ENCODE measurements around the gene TSPAN6.
A peak's percentile ranks its signal among the peaks of the same experiment; 100 is the strongest.

Gene TSPAN6

GRCh38 chrX:100648458-100649417, 12.1 kb upstream of the TSPAN6 start:
- no peak for DNase-seq

GRCh38 chrX:100647739-100648138, 11.1 kb upstream of the TSPAN6 start:
- DNase-seq: no peak

GRCh38 chrX:100647095-100647494, 10.5 kb upstream of the TSPAN6 start:
- no peak for DNase-seq

GRCh38 chrX:100645106-100645505, 8.5 kb upstream of the TSPAN6 start:
- no peak for DNase-seq

GRCh38 chrX:100643956-100644860, 7.6 kb upstream of the TSPAN6 start, which contains the start of gene SRPX2:
TSS of gene SRPX2 (plus strand) at chrX:100644199. CDS start at chrX:100646323, 2,124 bp downstream.
- DNase-seq: no peak

GRCh38 chrX:100643212-100643611, 6.6 kb upstream of the TSPAN6 start:
- no peak for DNase-seq

- no peak for DNase-seq
Observed at GRCh38 chrX:100642290-100642689, 5.7 kb upstream of the TSPAN6 start.

GRCh38 chrX:100635989-100636320, 651 bp downstream of the TSPAN6 start:
- no peak for DNase-seq

- DNase-seq: no peak
Observed at GRCh38 chrX:100635040-100635439, 1.6 kb downstream of the TSPAN6 start.

GRCh38 chrX:100625985-100626491, 10.6 kb downstream of the TSPAN6 start:
- DNase-seq: no peak

GRCh38 chrX:100623001-100623400, 13.6 kb downstream of the TSPAN6 start:
- no peak for DNase-seq

- DNase-seq: peak; percentile 21
Observed at GRCh38 chrX:100615005-100615404, 21.6 kb downstream of the TSPAN6 start.

- no peak for DNase-seq
Observed at GRCh38 chrX:100611951-100612350, 24.7 kb downstream of the TSPAN6 start.

GRCh38 chrX:100609591-100609990, 27.0 kb downstream of the TSPAN6 start:
- DNase-seq: no peak

- DNase-seq: no peak
Observed at GRCh38 chrX:100606753-100607152, 29.9 kb downstream of the TSPAN6 start.

- no peak for DNase-seq
Observed at GRCh38 chrX:100600758-100601157, 35.8 kb downstream of the TSPAN6 start.

- DNase-seq: no peak
Observed at GRCh38 chrX:100600340-100600739, 36.3 kb downstream of the TSPAN6 start.

- no peak for DNase-seq
Observed at GRCh38 chrX:100599456-100599855, 37.1 kb downstream of the TSPAN6 start.

- no peak for DNase-seq
Observed at GRCh38 chrX:100596601-100597000, 40.0 kb downstream of the TSPAN6 start.

- no peak for DNase-seq
Observed at GRCh38 chrX:100593581-100593980, 43.0 kb downstream of the TSPAN6 start.

GRCh38 chrX:100593126-100593525, 43.5 kb downstream of the TSPAN6 start:
- DNase-seq: no peak

GRCh38 chrX:100591256-100592051, 45.2 kb downstream of the TSPAN6 start:
- no peak for DNase-seq

All from right kidney (tissue), 1 donor.